NCI-H2081 (cell line): ENCODE measurements around the gene MTMR1.

Experiments
- DNase-seq, 2 experiments: peaks; one replicate each; lab custom pipeline; 2025; lab: John Stamatoyannopoulos, UW

Gene MTMR1

DNA sequence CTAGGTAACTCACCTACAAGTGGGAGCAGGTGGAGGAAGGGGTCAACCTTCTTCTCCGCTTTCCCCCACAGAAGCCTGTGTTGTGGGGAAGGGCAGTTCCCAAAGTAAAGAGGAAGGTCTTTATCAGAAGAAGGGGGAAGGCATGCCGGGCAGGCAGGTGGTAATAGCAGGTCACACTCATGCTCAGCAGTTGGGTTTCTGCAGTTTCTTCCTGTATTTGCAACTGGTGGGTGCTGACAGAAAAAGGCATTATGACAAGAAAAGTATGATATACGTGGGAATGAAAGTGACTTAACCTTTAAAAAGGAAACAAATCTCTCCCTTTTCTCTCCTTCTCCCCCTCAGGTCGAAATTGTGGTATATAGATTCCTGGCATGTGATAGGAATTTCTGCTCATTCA lies 3.7 kb downstream of the MTMR1 start:
- no peak for DNase-seq

- no peak for DNase-seq
Measured at GRCh38 chrX:150697641-150698040, 4.4 kb downstream of the MTMR1 start.

DNA sequence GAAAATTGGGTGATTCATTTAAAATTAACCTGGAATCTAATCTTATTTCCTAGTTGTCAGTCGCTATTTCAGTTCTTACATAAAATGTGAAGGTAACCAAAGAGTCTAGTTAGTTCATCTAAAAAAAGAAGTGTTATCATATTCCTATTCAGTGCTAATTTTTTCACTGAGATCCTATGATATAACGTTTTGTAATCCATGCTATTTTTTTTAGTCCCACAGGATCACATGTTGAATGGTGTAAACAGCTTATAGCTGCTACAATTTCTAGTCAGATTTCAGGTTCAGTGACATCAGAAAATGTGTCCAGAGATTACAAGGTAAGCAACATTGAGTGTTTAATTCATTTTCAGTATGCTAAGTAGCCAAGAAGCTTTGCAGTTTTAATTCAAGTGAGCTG lies 5.8 kb downstream of the MTMR1 start:
- DNase-seq, result no peak

- no peak for DNase-seq
Measured at GRCh38 chrX:150700107-150700506, 6.9 kb downstream of the MTMR1 start.

GRCh38 chrX:150701377-150701776 lies 8.2 kb downstream of the MTMR1 start:
- no peak for DNase-seq

GRCh38 chrX:150702966-150703694 lies 9.9 kb downstream of the MTMR1 start:
- no peak for DNase-seq

- DNase-seq, result no peak
Measured at GRCh38 chrX:150703695-150703974, 10.4 kb downstream of the MTMR1 start.

DNA sequence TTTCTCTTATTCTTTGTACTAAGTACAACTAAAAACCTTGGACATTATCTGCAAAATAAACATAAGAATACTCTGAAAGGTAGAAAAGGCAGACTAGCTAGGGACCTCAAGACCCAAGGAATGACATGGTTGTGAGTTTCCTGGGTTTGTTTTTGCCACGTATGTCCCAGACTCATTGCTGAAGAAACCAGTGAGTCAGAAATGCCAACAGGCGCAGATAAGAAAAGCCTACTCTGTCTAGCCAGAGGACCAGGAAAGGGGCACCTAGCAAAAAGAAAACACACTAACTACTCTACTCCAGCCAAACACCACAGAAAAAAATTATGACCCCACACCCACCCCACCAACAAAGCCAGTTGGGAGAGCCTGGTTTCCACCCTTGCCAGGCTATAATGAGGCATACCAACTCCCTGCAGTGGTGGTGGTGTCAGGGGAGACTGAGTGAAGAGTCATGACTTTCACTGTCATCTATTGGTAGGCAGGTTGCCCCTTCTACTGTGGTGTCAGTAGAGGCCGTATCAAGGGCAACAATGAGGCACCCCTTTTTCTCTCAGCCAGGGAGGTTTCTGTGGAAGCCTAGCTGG lies 10.9 kb downstream of the MTMR1 start:
- no peak for DNase-seq

- DNase-seq, result no peak
Measured at GRCh38 chrX:150712619-150713018, 19.4 kb downstream of the MTMR1 start.

DNA sequence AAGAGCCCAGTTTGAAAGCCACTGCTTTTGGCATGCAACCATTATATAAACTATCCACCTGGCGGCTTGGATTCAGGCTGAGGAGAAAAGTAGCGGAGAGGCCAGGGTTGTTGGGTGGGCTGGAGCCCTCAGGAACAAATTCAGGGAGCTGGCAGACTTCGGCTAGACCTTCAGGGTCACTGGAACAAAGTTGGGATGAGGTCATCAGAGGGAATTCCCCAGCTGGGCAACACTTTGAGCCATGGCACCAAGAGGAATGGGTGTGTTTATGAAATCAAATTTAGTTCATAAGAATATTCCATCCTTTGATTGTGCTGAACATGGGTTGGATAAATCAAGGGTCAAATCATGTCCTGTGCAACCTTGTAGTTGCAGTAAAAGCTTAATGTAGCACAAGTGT lies 22.0 kb downstream of the MTMR1 start:
- DNase-seq, result no peak

DNA sequence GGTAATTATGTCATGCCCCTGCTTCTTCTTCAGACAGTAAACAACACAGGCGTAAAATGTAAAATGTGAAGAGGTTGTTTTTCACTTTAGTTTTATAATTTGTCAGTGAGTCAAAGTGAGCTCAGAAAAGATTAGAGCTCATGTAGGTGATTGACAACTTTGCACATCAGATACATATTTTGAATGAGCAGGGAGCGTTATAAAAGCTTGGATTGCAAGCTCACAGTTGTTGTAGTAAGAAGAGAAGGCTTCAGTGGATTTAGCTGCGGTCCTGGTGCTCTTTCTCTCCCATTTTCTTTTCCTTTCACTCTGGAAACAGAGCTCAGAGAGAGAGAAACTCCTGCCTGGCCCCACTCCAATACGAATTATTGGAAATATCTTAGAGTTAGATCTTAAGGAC lies 26.4 kb downstream of the MTMR1 start:
- DNase-seq, result no peak

- no peak for DNase-seq
Measured at GRCh38 chrX:150729956-150730355, 36.8 kb downstream of the MTMR1 start.

DNA sequence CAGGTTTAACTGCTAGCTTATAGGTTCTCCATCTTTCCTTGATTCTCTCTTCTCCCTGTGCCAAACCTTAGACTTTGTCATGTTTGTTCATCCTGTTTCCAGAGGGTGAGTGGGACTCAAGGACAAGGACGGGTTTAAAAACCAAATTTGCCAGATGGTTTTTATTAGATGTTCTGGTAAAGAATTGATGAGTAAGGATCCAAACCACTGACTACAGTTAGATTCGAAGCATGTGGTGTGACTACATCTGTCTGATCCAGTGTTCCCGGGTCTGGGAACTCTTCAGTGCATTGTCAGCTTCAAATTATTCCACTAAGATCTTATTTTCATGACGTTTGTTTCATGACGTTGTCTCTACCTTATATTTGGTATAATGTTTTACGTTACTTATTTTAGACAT lies 37.5 kb downstream of the MTMR1 start:
- DNase-seq, result no peak

GRCh38 chrX:150731795-150732194 lies 38.6 kb downstream of the MTMR1 start:
- DNase-seq, result no peak

DNA sequence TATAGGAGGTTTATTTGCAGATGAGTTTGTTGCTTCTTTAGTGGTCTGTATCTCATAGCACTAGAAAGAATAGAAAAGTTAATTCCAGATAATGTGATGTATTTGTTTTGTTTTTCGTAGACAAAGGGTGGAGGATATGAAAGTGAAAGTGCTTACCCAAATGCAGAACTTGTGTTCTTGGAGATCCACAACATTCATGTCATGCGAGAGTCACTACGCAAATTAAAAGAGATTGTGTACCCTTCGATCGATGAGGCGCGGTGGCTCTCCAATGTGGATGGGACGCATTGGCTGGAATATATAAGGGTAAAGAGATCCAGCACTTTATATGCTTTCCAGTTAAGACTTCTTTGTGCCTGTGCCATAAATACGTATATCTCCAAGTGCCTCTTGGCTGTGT lies 43.3 kb downstream of the MTMR1 start:
- no peak for DNase-seq

DNA sequence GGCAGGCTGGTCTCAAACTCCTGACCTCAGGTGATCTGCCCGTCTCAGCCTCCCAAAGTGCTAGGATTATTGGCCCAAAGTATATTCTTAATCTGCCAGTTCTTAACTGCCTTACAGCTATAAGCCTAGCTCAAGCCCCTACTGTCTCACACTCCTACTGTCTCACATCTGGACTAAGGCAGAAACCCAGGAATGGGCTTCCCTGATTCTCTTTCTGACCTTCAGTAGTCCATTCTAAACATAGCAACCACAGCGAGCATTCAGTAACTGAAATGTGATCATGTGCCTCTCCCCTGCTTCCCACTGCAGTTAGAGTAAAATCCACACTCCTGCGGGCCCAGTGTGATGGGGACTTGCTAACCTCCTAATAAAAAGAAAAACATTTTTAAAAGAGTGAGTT lies 58.9 kb downstream of the MTMR1 start:
- no peak for DNase-seq

DNA sequence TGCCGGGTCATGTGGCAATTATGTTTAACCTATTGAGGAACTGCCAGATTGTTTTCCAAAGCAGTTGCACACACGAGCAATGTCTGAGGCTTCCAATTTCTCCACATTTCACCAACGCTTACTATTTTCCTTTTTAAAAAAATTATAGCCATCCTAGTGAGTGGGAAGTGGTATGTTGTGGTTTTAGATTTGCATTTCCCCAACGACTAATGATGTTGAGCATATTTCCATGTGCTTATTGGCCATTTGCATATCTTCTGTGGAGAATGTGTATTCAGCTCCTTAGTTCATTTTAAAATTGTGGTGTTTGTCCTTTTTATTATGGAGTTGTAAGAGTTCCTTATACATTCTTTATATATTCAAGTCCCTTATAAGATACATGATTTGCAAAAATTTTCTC lies 60.2 kb downstream of the MTMR1 start:
- DNase-seq, result no peak

- DNase-seq, result no peak
Measured at GRCh38 chrX:150753968-150754367, 60.8 kb downstream of the MTMR1 start.

GRCh38 chrX:150757371-150757770 lies 64.2 kb downstream of the MTMR1 start:
- DNase-seq, result no peak

DNA sequence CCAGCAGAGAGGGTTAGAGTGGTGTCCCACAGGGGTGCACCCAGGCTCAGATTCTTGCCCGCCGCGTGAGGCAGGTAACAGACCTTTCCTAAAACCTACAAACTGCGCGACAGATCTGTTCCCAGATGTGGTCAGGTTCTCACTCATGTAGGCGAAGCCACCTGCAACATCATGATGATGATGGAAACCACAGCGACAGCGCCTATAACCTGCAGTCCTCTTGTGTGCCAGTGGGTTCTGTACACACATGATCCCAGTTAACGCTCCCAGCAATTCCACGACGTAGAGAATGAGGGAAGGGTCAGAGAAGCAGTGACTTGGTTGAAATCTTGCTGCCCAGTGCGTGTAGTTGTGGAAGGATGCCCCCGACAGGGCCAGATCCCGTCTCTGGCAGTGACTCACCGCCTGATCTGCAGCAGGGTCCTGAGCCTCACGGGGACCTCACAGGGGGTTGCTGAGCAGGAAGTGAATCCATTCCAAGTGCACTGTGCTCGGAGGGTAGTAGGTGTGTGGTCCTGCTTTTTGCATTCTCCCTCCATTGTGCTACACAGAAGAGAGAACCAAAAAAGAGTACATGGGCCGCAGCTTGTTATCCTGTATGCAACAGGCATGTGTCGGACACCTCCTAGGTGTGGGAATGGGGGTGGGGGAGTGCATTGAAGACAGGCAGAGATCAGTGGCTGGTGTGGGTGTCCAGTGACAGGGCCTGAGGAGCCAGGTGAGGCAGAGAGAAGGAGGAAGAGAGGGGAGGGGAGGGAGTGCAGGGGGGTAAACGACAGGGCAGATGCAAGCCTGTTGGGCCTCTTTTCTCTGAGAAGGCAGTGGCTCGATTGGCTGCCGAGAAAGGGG lies 66.6 kb downstream of the MTMR1 start:
- no peak for DNase-seq

- DNase-seq, result no peak
Measured at GRCh38 chrX:150761176-150761818, 68.1 kb downstream of the MTMR1 start.

GRCh38 chrX:150761819-150762216 lies 68.6 kb downstream of the MTMR1 start:
- no peak for DNase-seq
